ENCODE data around the gene MTIF3.

DNA sequence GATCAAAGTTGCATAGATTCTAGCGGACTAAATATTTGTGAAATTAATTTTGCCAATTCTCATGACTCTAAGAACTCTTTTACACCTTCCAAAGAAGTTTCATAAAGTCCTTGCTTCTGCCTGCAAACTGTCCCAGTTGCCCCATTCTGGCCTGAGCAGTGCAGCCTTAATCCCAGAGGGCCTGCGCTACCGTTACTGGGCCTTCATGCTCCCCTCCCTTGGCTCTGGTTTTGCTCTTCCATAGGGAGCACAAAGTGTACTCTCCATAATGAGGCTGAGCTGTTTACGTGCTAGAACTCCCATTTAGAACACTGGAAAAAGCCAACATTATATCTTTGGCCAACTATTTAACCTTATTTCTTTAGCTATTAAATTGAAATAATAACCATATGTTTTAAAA, 2.1 kb downstream of the MTIF3 start:
- TF ChIP-seq, protein P1, sequence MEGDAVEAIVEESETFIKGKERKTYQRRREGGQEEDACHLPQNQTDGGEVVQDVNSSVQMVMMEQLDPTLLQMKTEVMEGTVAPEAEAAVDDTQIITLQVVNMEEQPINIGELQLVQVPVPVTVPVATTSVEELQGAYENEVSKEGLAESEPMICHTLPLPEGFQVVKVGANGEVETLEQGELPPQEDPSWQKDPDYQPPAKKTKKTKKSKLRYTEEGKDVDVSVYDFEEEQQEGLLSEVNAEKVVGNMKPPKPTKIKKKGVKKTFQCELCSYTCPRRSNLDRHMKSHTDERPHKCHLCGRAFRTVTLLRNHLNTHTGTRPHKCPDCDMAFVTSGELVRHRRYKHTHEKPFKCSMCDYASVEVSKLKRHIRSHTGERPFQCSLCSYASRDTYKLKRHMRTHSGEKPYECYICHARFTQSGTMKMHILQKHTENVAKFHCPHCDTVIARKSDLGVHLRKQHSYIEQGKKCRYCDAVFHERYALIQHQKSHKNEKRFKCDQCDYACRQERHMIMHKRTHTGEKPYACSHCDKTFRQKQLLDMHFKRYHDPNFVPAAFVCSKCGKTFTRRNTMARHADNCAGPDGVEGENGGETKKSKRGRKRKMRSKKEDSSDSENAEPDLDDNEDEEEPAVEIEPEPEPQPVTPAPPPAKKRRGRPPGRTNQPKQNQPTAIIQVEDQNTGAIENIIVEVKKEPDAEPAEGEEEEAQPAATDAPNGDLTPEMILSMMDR (conservative IDR thresholded peaks at IDR 0.05; ENCODE audit: low read length): no peak
- TF ChIP-seq EZH2phosphoT487 (IDR thresholded peaks at IDR 0.05; ENCODE audit: borderline replicate concordance): no peak
